GM12878 (cell line): ENCODE data around the gene KRTAP13-4. TPM values are rescaled to one million over a fixed set of nuclear protein-coding genes. Genes with fewer than 3 reads are reported as not detected.

Source experiments
- ATAC-seq: fragments of 200-7000 bp; cut with Tn5 transposase; 3 replicates; pipeline ENCODE4 v1.9.1; 2020; ENCODE audit warnings: mild to moderate bottlenecking, moderate library complexity
- BruUV-seq: library from RNA; stranded (reverse); fragments of 400-500 nt; replicated peaks from 2 replicates; lab custom pipeline; 2021; lab: Mats Ljungman, UMichigan
- CTCF ChIA-PET: fragments of 300-600 bp; sonication (Branson Sonifier 250); formaldehyde crosslinking; extraction: SDS; loops from one replicate; lab custom pipeline; 2021; ENCODE audit warnings: inconsistent platforms; lab: Yijun Ruan, JAX
- POLR2A ChIA-PET: fragments of 350-600 bp; formaldehyde crosslinking; extraction: SDS; loops from one replicate; lab custom pipeline; 2021; ENCODE audit warnings: inconsistent platforms; lab: Charles Lee
- RAD21 ChIA-PET: fragments of 300-600 bp; sonication (Branson Sonifier 250); formaldehyde crosslinking; loops from one replicate; lab custom pipeline; 2023; ENCODE audit warnings: antibody characterized with exemption; ENCODE audit not compliant: unreplicated experiment; lab: Charles Lee
- SMC1A ChIA-PET: fragments of 300-600 bp; sonication (Branson Sonifier 250); formaldehyde crosslinking; loops from one replicate; lab custom pipeline; 2023; ENCODE audit not compliant: unreplicated experiment, uncharacterized antibody; lab: Charles Lee
- DNase-seq: peaks from one replicate; pipeline ENCODE4 v3.0.0-alpha.2; 2011; ENCODE audit warnings: low read depth, low spot score
- FAIRE-seq: peaks from 3 replicates; lab custom pipeline; 2011; peaks lifted over from hg19 to GRCh38; lab: Jason Lieb, UNC
- H2AFZ ChIP-seq: 2 replicates; pipeline ENCODE4 v1.6.0; 2011; ENCODE audit warnings: low read depth, low read length, control low read depth; ENCODE audit not compliant: control insufficient read depth
- H3K27ac ChIP-seq: 2 replicates; pipeline ENCODE4 v1.5.1; 2011; ENCODE audit warnings: control low read depth; ENCODE audit not compliant: control insufficient read depth, insufficient read depth
- H3K27me3 ChIP-seq, 2 experiments: replicated peaks in 1 of 2; 2 replicates each; pipeline versions ENCODE4 v1.6.0 to v1.6.1; 2011; ENCODE audit warnings: low read length in 1 of 2; ENCODE audit not compliant: control insufficient read depth in 2 of 2, insufficient read depth in 2 of 2
- H3K36me3 ChIP-seq, 2 experiments: 2 replicates each; pipeline ENCODE4 v1.5.1; 2011; ENCODE audit warnings: low read length in 1 of 2; ENCODE audit not compliant: control insufficient read depth in 2 of 2, insufficient read depth in 2 of 2
- H3K4me1 ChIP-seq: 2 replicates; pipeline ENCODE4 v1.6.1; 2011; ENCODE audit warnings: mild to moderate bottlenecking, low read length, moderate library complexity, mixed read lengths; ENCODE audit not compliant: control insufficient read depth, insufficient read depth
- H3K4me2 ChIP-seq: 2 replicates; pipeline ENCODE4 v1.6.0; 2011; ENCODE audit warnings: control low read depth; ENCODE audit not compliant: control insufficient read depth, insufficient read depth
- H3K4me3 ChIP-seq: fragments of 200-600 bp; sonication (generic); 2 replicates; pipeline ENCODE4 v1.5.1; 2016
- H3K79me2 ChIP-seq: 2 replicates; pipeline ENCODE4 v1.6.0; 2011; ENCODE audit warnings: low read length; ENCODE audit not compliant: control insufficient read depth, insufficient read depth
- H3K9ac ChIP-seq: 2 replicates; pipeline ENCODE4 v1.8.0; 2011; ENCODE audit warnings: low read length, control low read depth, mixed read lengths; ENCODE audit not compliant: control insufficient read depth, insufficient read depth
- H3K9me3 ChIP-seq: replicated peaks from 3 replicates; pipeline ENCODE4 v1.5.1; 2011; ENCODE audit warnings: mild to moderate bottlenecking, low read length; ENCODE audit not compliant: control insufficient read depth, insufficient read depth
- H4K20me1 ChIP-seq: 2 replicates; pipeline ENCODE4 v1.6.0; 2011; ENCODE audit not compliant: control insufficient read depth, insufficient read depth
- CHD4 ChIP-seq: fragments of 200-600 bp; sonication (generic); IDR thresholded peaks from 2 replicates; pipeline ENCODE4 v1.6.1; 2016; ENCODE audit warnings: mild to moderate bottlenecking
- E2F8 ChIP-seq: fragments of 450-650 bp; IDR thresholded peaks from 2 replicates; pipeline ENCODE4 v1.6.1; 2018; ENCODE audit warnings: mild to moderate bottlenecking, low read depth, moderate library complexity; ENCODE audit not compliant: partially characterized antibody
- ESRRA ChIP-seq: IDR thresholded peaks from 2 replicates; pipeline ENCODE4 v1.6.1; 2012; ENCODE audit warnings: mild to moderate bottlenecking, low read length, improper control_type of control experiment
- ETV6 ChIP-seq, 2 experiments: fragments of 450-650 bp in 1 of 2; IDR thresholded peaks in 1 of 2; conservative IDR thresholded peaks in 1 of 2; 2 replicates each; pipeline ENCODE4 v1.6.1; 2014; ENCODE audit warnings: antibody characterized with exemption in 1 of 2, borderline replicate concordance in 1 of 2, low read depth in 1 of 2, mild to moderate bottlenecking in 1 of 2, moderate library complexity in 1 of 2
- FOXK2 ChIP-seq: fragments of 450-650 bp; IDR thresholded peaks from 2 replicates; pipeline ENCODE4 v1.6.1; 2017; ENCODE audit warnings: mild to moderate bottlenecking, moderate library complexity
- HDAC2 ChIP-seq: fragments of 200-600 bp; sonication (generic); IDR thresholded peaks from 2 replicates; pipeline ENCODE4 v1.6.1; 2017
- IRF3 ChIP-seq: fragments of 450-650 bp; IDR thresholded peaks from 2 replicates; pipeline ENCODE4 v1.6.1; 2014; ENCODE audit warnings: mild to moderate bottlenecking
- MEF2B ChIP-seq: fragments of 450-650 bp; IDR thresholded peaks from 2 replicates; pipeline ENCODE4 v1.6.1; 2018; ENCODE audit warnings: mild to moderate bottlenecking, moderate library complexity; ENCODE audit not compliant: partially characterized antibody, poor library complexity, severe bottlenecking
- MXI1 ChIP-seq: fragments of 150-350 bp; IDR thresholded peaks from 2 replicates; pipeline ENCODE4 v1.6.1; 2011; ENCODE audit warnings: low read depth, mild to moderate bottlenecking, inconsistent platforms, low read length, improper control_type of control experiment
- MYB ChIP-seq: fragments of 150-350 bp; IDR thresholded peaks from 2 replicates; pipeline ENCODE4 v1.6.1; 2014; ENCODE audit warnings: mild to moderate bottlenecking, low read depth, low read length, borderline replicate concordance
- NBN ChIP-seq: fragments of 450-650 bp; IDR thresholded peaks from 2 replicates; pipeline ENCODE4 v1.6.1; 2016
- NFIC ChIP-seq: IDR thresholded peaks from 2 replicates; pipeline ENCODE4 v1.6.1; 2012; ENCODE audit warnings: low read depth, mild to moderate bottlenecking, inconsistent platforms, low read length, moderate library complexity
- NFYB ChIP-seq: IDR thresholded peaks from 2 replicates; pipeline ENCODE4 v1.6.1; 2011; ENCODE audit warnings: low read depth, mild to moderate bottlenecking, low read length, improper control_type of control experiment, moderate library complexity; ENCODE audit not compliant: insufficient read depth
- RAD51 ChIP-seq: fragments of 450-650 bp; IDR thresholded peaks from 2 replicates; pipeline ENCODE4 v1.6.1; 2016; ENCODE audit warnings: moderate library complexity, mild to moderate bottlenecking, inconsistent platforms
- STAT3 ChIP-seq: IDR thresholded peaks from 2 replicates; pipeline ENCODE4 v1.6.1; 2011; ENCODE audit warnings: low read depth, low read length, improper control_type of control experiment
- YBX1 ChIP-seq: fragments of 450-650 bp; IDR thresholded peaks from 2 replicates; pipeline ENCODE4 v1.6.1; 2016; ENCODE audit warnings: antibody characterized with exemption
- YY1 ChIP-seq: IDR thresholded peaks from 2 replicates; pipeline ENCODE4 v1.6.1; 2011; ENCODE audit warnings: low read depth, mild to moderate bottlenecking, low read length
- ZNF24 ChIP-seq: fragments of 450-650 bp; IDR thresholded peaks from 2 replicates; pipeline ENCODE4 v1.6.1; 2017; ENCODE audit warnings: antibody characterized with exemption, mild to moderate bottlenecking
- ZSCAN29 ChIP-seq: fragments of 450-650 bp; IDR thresholded peaks from 2 replicates; pipeline ENCODE4 v1.6.1; 2017; ENCODE audit warnings: mild to moderate bottlenecking, moderate library complexity
- WGBS: methylation state at CpG from one replicate; pipeline ENCODE4 v1.1.6; 2016; ENCODE audit warnings: low lambda C conversion rate; ENCODE audit not compliant: insufficient replicate concordance, insufficient coverage; ENCODE audit errors: missing lambda C conversion rate; 5-methylcytosine and 5-hydroxymethylcytosine counted together
- in situ Hi-C: fragments of 300-500 bp; cut with MboI; formaldehyde crosslinking; loops from 9 replicates; pipeline ENCODE4 v1.14.3; 2018; ENCODE audit warnings: mixed read lengths
- intact Hi-C: fragments of 100-400 bp; cut with micrococcal nuclease; formaldehyde crosslinking; loops from one replicate; pipeline ENCODE4 v1.14.2; 2022; ENCODE audit not compliant: unreplicated experiment
- polyA plus RNA-seq, 11 experiments: library from polyadenylated mRNA; depleted of rRNA in 4 of 11; unstranded in 6 of 11; stranded (reverse) in 5 of 11; fragments of >200 nt; fragmentation: Nextera tagmentation in 4 of 11; fragmentation: Illumina TruSeq in 1 of 11; extraction: Ambion mirVana in 4 of 11; extraction: Trizol in 1 of 11; gene quantifications; 1 replicate in 1 of 11; 2 replicates in 10 of 11; pipeline versions ENCODE4 v1.2.1 to v1.2.3, GENCODE V29; 2011 to 2016; ENCODE audit warnings: inconsistent platforms in 2 of 11, missing spikeins in 2 of 11, low read depth in 1 of 11
- total RNA-seq, 4 experiments: library from RNA; depleted of rRNA in 3 of 4; stranded (reverse); fragments of >200 nt in 3 of 4; fragmentation: Illumina TruSeq in 1 of 4; extraction: Trizol in 1 of 4; gene quantifications; 2 replicates each; pipeline versions ENCODE4 v1.2.1 to v1.2.3, GENCODE V29; 2013 to 2021

The KRTAP13-4 gene
- total and polyA plus RNA-seq, 10 of the 15 experiments (the other 5 are each of a cell fraction or from before 2014, with no cell fraction given) = not detected

- POLR2A ChIA-PET = no interaction called here
- H3K27ac ChIP-seq = no peak within 1 kb of the TSS
- TF ChIP-seq YBX1 (no peak), CHD4 (no peak), E2F8 (no peak), NBN (no peak), ETV6 (conservative IDR thresholded peaks at IDR 0.05 in 1 of 2, IDR thresholded peaks at IDR 0.05 in 1 of 2; ENCODE audit: borderline replicate concordance in 1 of 2, low read depth in 1 of 2) (no peak), STAT3 (no peak), IRF3 (no peak), ZSCAN29 (no peak), MXI1 (no peak), ESRRA (no peak), NFYB (no peak), HDAC2 (no peak), MEF2B (no peak), MYB (no peak), NFIC (no peak), RAD51 (no peak), FOXK2 (no peak), ZNF24 (no peak), YY1 (no peak)
- H3K9me3 ChIP-seq = no peaks in the 10 kb centered on the region
- SMC1A ChIA-PET = no interaction called here
- no peak within 1 kb of the TSS for H3K4me2 ChIP-seq
- intact Hi-C loops = loop anchor here (10.0 kb wide), 2 partner anchors 65 to 645 kb away; partner anchors contain the start of gene KRTAP19-5
- DNase-seq = no peak
- H3K79me2 ChIP-seq = no peaks in the 10 kb centered on the region
- BruUV-seq = no TSS peak
- no peak within 1 kb of the TSS for H2AFZ ChIP-seq
- no peaks in the 10 kb centered on the region for H3K27me3 ChIP-seq
- FAIRE-seq = no peak
- H3K4me3 ChIP-seq = no peak within 1 kb of the TSS
- no peak within 1 kb of the TSS for H3K9ac ChIP-seq
- in situ Hi-C loops = no loop called here
- CTCF ChIA-PET = no interaction called here
- H3K4me1 ChIP-seq = no peaks in the 10 kb centered on the region
- no peaks in the 10 kb centered on the region for H3K36me3 ChIP-seq
- RAD21 ChIA-PET = no interaction called here
- H4K20me1 ChIP-seq = no peaks in the 10 kb centered on the region
- no peak for ATAC-seq
- WGBS = 60% methylated on average over 5 of the region's 5 CpGs
Observed at GRCh38 chr21:30439975-30440374, 10.0 kb downstream of the KRTAP13-4 start, which contains the start of gene KRTAP15-1. TSS of gene KRTAP15-1 (plus strand) at chr21:30440275. CDS start at chr21:30440328, 53 bp downstream.
